HEK293 (cell line): Measurements from ENCODE around the gene FKBP10.

ENCODE experiments used
- CTCF ChIA-PET: fragments of 350-600 bp; formaldehyde crosslinking; extraction: SDS; loops from one replicate; lab custom pipeline; 2021; ENCODE audit warnings: antibody characterized with exemption; lab: Yijun Ruan, JAX
- POLR2A ChIA-PET: fragments of 300-600 bp; formaldehyde crosslinking; extraction: SDS; loops from one replicate; lab custom pipeline; 2020; ENCODE audit warnings: antibody characterized with exemption, inconsistent platforms; lab: Yijun Ruan, JAX
- H3K27ac ChIP-seq: fragments of 200-500 bp; sonication (Bioruptor generic); 2 replicates; pipeline ENCODE4 v1.5.1; 2014; ENCODE audit warnings: low read depth, low read length, control low read depth, inconsistent platforms; ENCODE audit errors: extremely low read depth
- H3K36me3 ChIP-seq, 2 experiments: fragments of 200-500 bp in 1 of 2; sonication (Bioruptor generic) in 1 of 2; 1 replicate in 1 of 2; 2 replicates in 1 of 2; pipeline ENCODE4 v1.5.1; 2014 to 2017; ENCODE audit warnings: inconsistent platforms in 2 of 2, low read length in 2 of 2; ENCODE audit not compliant: control insufficient read depth in 2 of 2, insufficient read depth in 1 of 2
- H3K4me1 ChIP-seq: fragments of 200-500 bp; sonication (Bioruptor generic); 2 replicates; pipeline ENCODE4 v1.5.1; 2014; ENCODE audit warnings: mild to moderate bottlenecking, low read length, inconsistent platforms; ENCODE audit not compliant: control insufficient read depth, insufficient read depth
- H3K4me3 ChIP-seq: 2 replicates; pipeline ENCODE4 v1.5.1; 2011; ENCODE audit warnings: low read depth, mild to moderate bottlenecking, control low read depth, low read length, moderate library complexity
- H3K9me3 ChIP-seq: fragments of 200-500 bp; sonication (Bioruptor generic); 2 replicates; pipeline ENCODE4 v1.5.1; 2014; ENCODE audit warnings: low read depth, low read length, inconsistent platforms; ENCODE audit not compliant: control insufficient read depth, insufficient read depth
- GLIS2 ChIP-seq: fragments of 450-650 bp; formaldehyde crosslinking; IDR thresholded peaks from 2 replicates; pipeline ENCODE4 v1.5.1; 2016; ENCODE audit warnings: missing biosample characterization, missing genetic modification characterization
- SETDB1 ChIP-seq: IDR thresholded peaks from one replicate; pipeline ENCODE4 v1.6.1; 2017; ENCODE audit warnings: mild to moderate bottlenecking, low read length, moderate library complexity, mixed read lengths; ENCODE audit not compliant: insufficient read length
- ZBTB17 ChIP-seq: fragments of 450-650 bp; formaldehyde crosslinking; IDR thresholded peaks from 2 replicates; pipeline ENCODE4 v1.5.1; 2016; ENCODE audit warnings: missing biosample characterization, missing genetic modification characterization
- ZBTB20 ChIP-seq: fragments of 450-650 bp; formaldehyde crosslinking; IDR thresholded peaks from 2 replicates; pipeline ENCODE4 v1.5.1; 2016; ENCODE audit warnings: missing biosample characterization, missing genetic modification characterization
- ZFHX2 ChIP-seq: fragments of 450-650 bp; formaldehyde crosslinking; conservative IDR thresholded peaks from 2 replicates; pipeline ENCODE4 v1.5.1; 2016; ENCODE audit warnings: missing biosample characterization, missing genetic modification characterization
- ZIC2 ChIP-seq: fragments of 450-650 bp; formaldehyde crosslinking; IDR thresholded peaks from 2 replicates; pipeline ENCODE4 v1.5.1; 2016; ENCODE audit warnings: missing biosample characterization, missing genetic modification characterization
- ZNF146 ChIP-seq: fragments of 450-650 bp; formaldehyde crosslinking; IDR thresholded peaks from 2 replicates; pipeline ENCODE4 v1.5.1; 2016; ENCODE audit warnings: missing biosample characterization, missing genetic modification characterization
- ZNF19 ChIP-seq: fragments of 450-650 bp; formaldehyde crosslinking; IDR thresholded peaks from 2 replicates; pipeline ENCODE4; 2016; ENCODE audit warnings: missing biosample characterization, missing genetic modification characterization, low read depth
- ZNF23 ChIP-seq: fragments of 450-650 bp; formaldehyde crosslinking; IDR thresholded peaks from 2 replicates; pipeline ENCODE4 v1.5.1; 2016; ENCODE audit warnings: missing biosample characterization, missing genetic modification characterization, borderline replicate concordance
- ZNF24 ChIP-seq: fragments of 450-650 bp; formaldehyde crosslinking; IDR thresholded peaks from 2 replicates; pipeline ENCODE4 v1.5.1; 2016; ENCODE audit warnings: missing biosample characterization, missing genetic modification characterization
- ZNF341 ChIP-seq: fragments of 450-650 bp; formaldehyde crosslinking; IDR thresholded peaks from 2 replicates; pipeline ENCODE4; 2016; ENCODE audit warnings: low read depth, missing biosample characterization, missing genetic modification characterization
- ZNF426 ChIP-seq: fragments of 450-650 bp; formaldehyde crosslinking; IDR thresholded peaks from 2 replicates; pipeline ENCODE4 v1.5.1; 2017; ENCODE audit warnings: missing biosample characterization, missing genetic modification characterization, mild to moderate bottlenecking, inconsistent platforms, moderate library complexity
- ZNF521 ChIP-seq: fragments of 450-650 bp; formaldehyde crosslinking; IDR thresholded peaks from 2 replicates; pipeline ENCODE4 v1.5.1; 2017; ENCODE audit warnings: missing biosample characterization, mild to moderate bottlenecking, missing genetic modification characterization
- ZNF571 ChIP-seq: fragments of 450-650 bp; formaldehyde crosslinking; IDR thresholded peaks from 2 replicates; pipeline ENCODE4 v1.5.0; 2017; ENCODE audit warnings: missing biosample characterization, missing genetic modification characterization
- ZNF626 ChIP-seq: fragments of 450-650 bp; sonication (Bioruptor Pico); formaldehyde crosslinking; IDR thresholded peaks from 2 replicates; pipeline ENCODE4 v1.5.1; 2018; ENCODE audit warnings: missing biosample characterization, missing genetic modification characterization, inconsistent platforms
- ZNF670 ChIP-seq: fragments of 450-650 bp; formaldehyde crosslinking; IDR thresholded peaks from 2 replicates; pipeline ENCODE4 v1.5.1; 2016; ENCODE audit warnings: missing biosample characterization, missing genetic modification characterization, low read depth
- ZNF76 ChIP-seq: fragments of 450-650 bp; formaldehyde crosslinking; IDR thresholded peaks from 2 replicates; pipeline ENCODE4; 2016; ENCODE audit warnings: low read depth, missing biosample characterization, missing genetic modification characterization, borderline replicate concordance
- ZNF785 ChIP-seq: fragments of 450-650 bp; formaldehyde crosslinking; IDR thresholded peaks from 2 replicates; pipeline ENCODE4 v1.5.1; 2016; ENCODE audit warnings: missing biosample characterization, missing genetic modification characterization
- TF ChIP-seq, protein P1 (sequence below): fragments of 450-650 bp; formaldehyde crosslinking; IDR thresholded peaks from 2 replicates; pipeline ENCODE4 v1.5.1; 2016; ENCODE audit warnings: missing biosample characterization, missing genetic modification characterization
- TF ChIP-seq, protein P2 (sequence below): fragments of 450-650 bp; formaldehyde crosslinking; IDR thresholded peaks from 2 replicates; pipeline ENCODE4 v1.5.1; 2017; ENCODE audit warnings: missing biosample characterization, missing genetic modification characterization
- TF ChIP-seq, protein P3 (sequence below): fragments of 450-650 bp; formaldehyde crosslinking; IDR thresholded peaks from 2 replicates; pipeline ENCODE4 v1.5.1; 2017; ENCODE audit warnings: missing biosample characterization, missing genetic modification characterization
- TF ChIP-seq, protein P4 (sequence below): fragments of 450-650 bp; formaldehyde crosslinking; IDR thresholded peaks from 2 replicates; pipeline ENCODE4 v1.5.1; 2016; ENCODE audit warnings: missing biosample characterization, missing genetic modification characterization
- TF ChIP-seq, protein P5 (sequence below): fragments of 450-650 bp; formaldehyde crosslinking; IDR thresholded peaks from 2 replicates; pipeline ENCODE4 v1.5.1; 2017; ENCODE audit warnings: missing biosample characterization, missing genetic modification characterization

FKBP10 gene

DNA sequence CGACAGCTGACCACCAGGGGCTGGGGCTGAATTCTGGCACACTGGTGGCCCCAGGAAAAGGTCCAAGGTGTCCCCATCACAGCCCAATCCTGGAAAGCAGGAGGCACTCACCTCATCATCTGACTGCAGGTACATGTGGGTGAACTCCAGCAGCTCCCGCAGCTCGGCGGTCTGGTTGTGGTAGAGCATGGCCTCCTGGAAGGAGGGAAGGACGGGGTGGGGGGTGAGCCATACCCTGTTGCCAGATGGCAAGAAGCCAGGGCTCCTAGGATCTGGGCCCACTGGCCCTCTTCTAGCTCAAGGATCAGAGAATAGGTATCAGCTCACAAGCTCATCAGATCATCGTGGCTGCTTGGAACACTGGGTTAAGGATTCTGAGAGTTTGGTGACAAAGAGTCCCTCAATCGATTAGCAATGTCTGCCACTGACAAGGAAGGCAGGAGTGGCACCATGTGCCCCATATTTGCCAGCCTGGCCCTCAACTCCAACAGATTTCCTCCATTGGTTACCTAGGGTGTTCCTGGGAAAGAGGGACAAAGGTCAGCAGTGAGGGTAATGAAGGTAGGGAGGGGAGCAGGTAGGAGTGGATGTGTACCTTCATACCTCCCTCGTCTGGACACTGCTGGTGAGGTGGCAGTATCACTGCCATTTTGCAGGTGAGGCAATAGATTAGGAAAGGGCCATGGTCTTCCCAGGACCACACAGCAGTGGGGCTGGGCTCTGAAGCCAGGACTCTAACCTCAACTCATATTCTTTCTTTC lies 5.9 kb upstream of the FKBP10 start:
- H3K36me3 ChIP-seq = peaks cover 20 to 56% of the 10 kb centered on the region in 2 experiments; a peak in 2 of 3 replicates

DNA sequence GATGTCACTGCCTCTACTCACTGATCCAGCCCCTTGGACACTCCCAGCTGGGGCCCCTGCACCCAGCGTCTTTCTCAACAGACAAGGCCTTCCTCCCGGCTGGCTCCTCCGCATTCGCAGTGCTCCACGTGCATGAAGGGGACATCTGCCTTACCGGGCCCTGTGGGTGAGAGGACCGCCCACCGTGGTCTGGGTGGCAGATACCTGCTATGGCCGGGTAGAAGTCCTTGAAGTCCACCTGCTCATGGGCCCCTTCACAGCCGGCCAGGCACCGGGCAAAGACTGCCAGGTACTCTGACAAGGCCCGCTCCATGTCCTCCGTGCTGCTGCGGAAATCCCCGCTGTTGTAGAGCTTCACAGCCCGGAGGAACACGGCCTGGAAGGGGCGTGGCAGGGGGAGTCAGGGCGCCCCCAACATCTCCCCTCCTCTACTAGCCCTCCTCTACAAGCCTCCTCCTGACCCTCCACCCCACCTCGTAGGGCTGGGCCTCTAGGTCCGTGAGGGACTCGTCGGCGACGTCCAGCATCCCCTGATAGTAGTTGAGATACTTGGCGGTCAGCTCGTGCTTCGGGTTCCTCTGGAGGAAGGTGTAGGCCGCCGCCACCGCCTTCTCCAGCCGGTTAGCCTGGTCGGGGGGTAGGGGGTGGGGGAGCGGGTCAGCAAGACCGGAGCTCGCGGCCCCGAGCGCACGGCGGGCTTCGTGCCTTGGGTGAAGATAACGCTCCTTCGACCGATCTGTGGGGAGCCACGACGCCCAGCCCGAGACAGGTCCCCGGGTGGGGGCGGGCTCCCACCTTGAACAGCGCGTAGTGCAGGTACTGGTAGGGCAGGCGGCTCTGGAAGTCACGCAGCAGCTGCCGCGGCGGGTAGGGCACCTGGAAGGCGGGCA lies 1.9 kb upstream of the FKBP10 start:
- H3K36me3 ChIP-seq = peaks cover 13 to 41% of the 10 kb centered on the region in 2 experiments; a peak in 2 of 3 replicates
- ChIA-PET CTCF (interaction anchor here (0.7 to 4.6 kb wide), 22 partner anchors 9 to 568 kb away, joined by 3 to 45 read pairs (median 4); partner anchors contain the start of gene ACLY), POLR2A (interaction anchor here (0.8 to 4.2 kb wide), 21 partner anchors 9 to 1187 kb away, joined by 3 to 37 read pairs (median 10); partner anchors contain the start of genes ACLY, CNP, EIF1 and HAP1)
- H3K9me3 ChIP-seq = no peaks in the 10 kb centered on the region
- 0 out of 2 replicates have a peak, but pooled peaks cover 8% of the 10 kb centered on the region for H3K4me1 ChIP-seq
- H3K4me3 ChIP-seq = peak overlapping the region; percentile 73
- H3K27ac ChIP-seq = peak overlapping the region; percentile 89
- TF ChIP-seq SETDB1 (no peak), ZNF785 (tag by site-specific recombination) (no peak), ZIC2 (tag by site-specific recombination) (no peak), ZFHX2 (tag by site-specific recombination) (peak; percentile 4; the same call in 1 of the 2 replicates), ZNF521 (tag by site-specific recombination) (no peak), ZBTB20 (peak; percentile 24; the same call in 1 of the 2 replicates), ZNF341 (tag by site-specific recombination) (peak; percentile 82), ZNF571 (no peak), ZNF426 (tag by site-specific recombination) (no peak), ZNF670 (tag by site-specific recombination) (no peak), ZNF146 (tag by site-specific recombination) (no peak), GLIS2 (peak; percentile 41; the same call in 1 of the 2 replicates), ZNF626 (no peak), ZNF19 (tag by site-specific recombination) (no peak)
- TF ChIP-seq, protein P1, sequence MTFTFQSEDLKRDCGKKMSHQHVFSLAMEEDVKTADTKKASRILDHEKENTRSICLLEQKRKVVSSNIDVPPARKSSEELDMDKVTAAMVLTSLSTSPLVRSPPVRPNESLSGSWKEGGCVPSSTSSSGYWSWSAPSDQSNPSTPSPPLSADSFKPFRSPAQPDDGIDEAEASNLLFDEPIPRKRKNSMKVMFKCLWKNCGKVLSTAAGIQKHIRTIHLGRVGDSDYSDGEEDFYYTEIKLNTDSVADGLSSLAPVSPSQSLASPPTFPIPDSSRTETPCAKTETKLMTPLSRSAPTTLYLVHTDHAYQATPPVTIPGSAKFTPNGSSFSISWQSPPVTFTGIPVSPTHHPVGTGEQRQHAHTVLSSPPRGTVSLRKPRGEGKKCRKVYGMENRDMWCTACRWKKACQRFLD (tag by site-specific recombination) = no peak
- TF ChIP-seq, protein P2, sequence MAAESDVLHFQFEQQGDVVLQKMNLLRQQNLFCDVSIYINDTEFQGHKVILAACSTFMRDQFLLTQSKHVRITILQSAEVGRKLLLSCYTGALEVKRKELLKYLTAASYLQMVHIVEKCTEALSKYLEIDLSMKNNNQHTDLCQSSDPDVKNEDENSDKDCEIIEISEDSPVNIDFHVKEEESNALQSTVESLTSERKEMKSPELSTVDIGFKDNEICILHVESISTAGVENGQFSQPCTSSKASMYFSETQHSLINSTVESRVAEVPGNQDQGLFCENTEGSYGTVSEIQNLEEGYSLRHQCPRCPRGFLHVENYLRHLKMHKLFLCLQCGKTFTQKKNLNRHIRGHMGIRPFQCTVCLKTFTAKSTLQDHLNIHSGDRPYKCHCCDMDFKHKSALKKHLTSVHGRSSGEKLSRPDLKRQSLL = 0 out of 2 replicates have a peak, but pooled peaks have one; percentile 49
- TF ChIP-seq, protein P3, sequence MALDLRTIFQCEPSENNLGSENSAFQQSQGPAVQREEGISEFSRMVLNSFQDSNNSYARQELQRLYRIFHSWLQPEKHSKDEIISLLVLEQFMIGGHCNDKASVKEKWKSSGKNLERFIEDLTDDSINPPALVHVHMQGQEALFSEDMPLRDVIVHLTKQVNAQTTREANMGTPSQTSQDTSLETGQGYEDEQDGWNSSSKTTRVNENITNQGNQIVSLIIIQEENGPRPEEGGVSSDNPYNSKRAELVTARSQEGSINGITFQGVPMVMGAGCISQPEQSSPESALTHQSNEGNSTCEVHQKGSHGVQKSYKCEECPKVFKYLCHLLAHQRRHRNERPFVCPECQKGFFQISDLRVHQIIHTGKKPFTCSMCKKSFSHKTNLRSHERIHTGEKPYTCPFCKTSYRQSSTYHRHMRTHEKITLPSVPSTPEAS (tag by site-specific recombination) = no peak

More for the DNA sequence above, 5.9 kb upstream of the FKBP10 start:
- H3K4me3 ChIP-seq = no peak overlapping the region
- H3K9me3 ChIP-seq = no peaks in the 10 kb centered on the region
- ChIA-PET POLR2A (interaction anchor here (0.8 to 2.1 kb wide), 3 partner anchors 13 to 69 kb away, joined by 3 to 7 read pairs (median 5); partner anchors contain the start of gene JUP), CTCF (interaction anchor here (0.5 to 3.1 kb wide), 6 partner anchors 16 to 212 kb away, joined by 3 to 12 read pairs (median 4); partner anchors contain the start of gene JUP)
- 0 out of 2 replicates have a peak, but pooled peaks cover 5% of the 10 kb centered on the region for H3K4me1 ChIP-seq
- no peak overlapping the region for H3K27ac ChIP-seq
- TF ChIP-seq, protein P4, sequence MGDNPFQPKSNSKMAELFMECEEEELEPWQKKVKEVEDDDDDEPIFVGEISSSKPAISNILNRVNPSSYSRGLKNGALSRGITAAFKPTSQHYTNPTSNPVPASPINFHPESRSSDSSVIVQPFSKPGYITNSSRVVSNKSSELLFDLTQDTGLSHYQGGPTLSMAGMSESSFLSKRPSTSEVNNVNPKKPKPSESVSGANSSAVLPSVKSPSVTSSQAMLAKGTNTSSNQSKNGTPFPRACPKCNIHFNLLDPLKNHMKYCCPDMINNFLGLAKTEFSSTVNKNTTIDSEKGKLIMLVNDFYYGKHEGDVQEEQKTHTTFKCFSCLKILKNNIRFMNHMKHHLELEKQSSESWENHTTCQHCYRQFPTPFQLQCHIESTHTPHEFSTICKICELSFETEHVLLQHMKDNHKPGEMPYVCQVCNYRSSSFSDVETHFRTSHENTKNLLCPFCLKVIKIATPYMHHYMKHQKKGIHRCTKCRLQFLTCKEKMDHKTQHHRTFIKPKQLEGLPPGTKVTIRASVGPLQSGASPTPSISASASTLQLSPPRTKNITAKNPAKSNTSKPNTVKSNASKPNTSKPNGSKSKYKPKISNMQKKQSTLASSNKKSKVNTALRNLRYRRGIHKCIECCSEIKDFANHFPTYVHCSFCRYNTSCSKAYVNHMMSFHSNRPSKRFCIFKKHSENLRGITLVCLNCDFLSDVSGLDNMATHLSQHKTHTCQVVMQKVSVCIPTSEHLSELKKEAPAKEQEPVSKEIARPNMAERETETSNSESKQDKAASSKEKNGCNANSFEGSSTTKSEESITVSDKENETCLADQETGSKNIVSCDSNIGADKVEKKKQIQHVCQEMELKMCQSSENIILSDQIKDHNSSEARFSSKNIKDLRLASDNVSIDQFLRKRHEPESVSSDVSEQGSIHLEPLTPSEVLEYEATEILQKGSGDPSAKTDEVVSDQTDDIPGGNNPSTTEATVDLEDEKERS (tag by site-specific recombination) = no peak
- TF ChIP-seq ZNF24 (tag by site-specific recombination) = no peak
- TF ChIP-seq, protein P5, sequence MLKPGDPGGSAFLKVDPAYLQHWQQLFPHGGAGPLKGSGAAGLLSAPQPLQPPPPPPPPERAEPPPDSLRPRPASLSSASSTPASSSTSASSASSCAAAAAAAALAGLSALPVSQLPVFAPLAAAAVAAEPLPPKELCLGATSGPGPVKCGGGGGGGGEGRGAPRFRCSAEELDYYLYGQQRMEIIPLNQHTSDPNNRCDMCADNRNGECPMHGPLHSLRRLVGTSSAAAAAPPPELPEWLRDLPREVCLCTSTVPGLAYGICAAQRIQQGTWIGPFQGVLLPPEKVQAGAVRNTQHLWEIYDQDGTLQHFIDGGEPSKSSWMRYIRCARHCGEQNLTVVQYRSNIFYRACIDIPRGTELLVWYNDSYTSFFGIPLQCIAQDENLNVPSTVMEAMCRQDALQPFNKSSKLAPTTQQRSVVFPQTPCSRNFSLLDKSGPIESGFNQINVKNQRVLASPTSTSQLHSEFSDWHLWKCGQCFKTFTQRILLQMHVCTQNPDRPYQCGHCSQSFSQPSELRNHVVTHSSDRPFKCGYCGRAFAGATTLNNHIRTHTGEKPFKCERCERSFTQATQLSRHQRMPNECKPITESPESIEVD (tag by site-specific recombination) = no peak
- TF ChIP-seq ZNF76 (tag by site-specific recombination) = no peak
- peak; percentile 74 for TF ChIP-seq ZBTB17
- peak; percentile 58; the same call in 1 of the 2 replicates for TF ChIP-seq ZNF23 (tag by site-specific recombination)
